HG03439 (cell line): Measurements from ENCODE around the gene GLOD5.

Experiments
- ATAC-seq: cut with Tn5 transposase; IDR thresholded peaks from one replicate; pipeline ENCODE4 v1.9.1; 2021; ENCODE audit warnings: mild to moderate bottlenecking, moderate library complexity; ENCODE audit not compliant: unreplicated experiment

The GLOD5 gene

DNA sequence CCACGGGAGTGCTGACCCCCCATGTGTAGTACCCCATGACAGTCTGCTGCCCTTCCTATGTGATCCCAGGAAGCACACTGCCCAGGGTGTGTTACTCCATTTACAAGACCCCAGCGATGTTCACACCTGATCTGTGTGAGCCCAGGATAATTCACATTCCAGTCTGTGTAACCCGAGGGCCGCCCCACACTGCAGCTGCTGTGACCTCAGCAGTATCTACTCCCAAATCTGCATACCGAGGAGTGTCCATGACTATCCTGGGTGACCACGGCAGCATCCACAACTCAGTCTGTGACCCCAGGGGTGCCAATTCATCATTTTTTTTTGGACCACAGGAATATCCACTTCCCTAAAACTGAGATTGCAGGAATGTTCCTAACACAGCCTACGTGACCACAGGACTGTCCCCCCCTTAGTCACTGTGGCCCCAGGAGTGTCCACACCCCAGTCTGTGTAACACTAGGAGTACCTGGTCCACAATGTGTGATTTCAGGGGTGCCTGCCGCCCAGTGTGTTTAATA lies 7.8 kb upstream of the GLOD5 start:
- no peak for ATAC-seq

DNA sequence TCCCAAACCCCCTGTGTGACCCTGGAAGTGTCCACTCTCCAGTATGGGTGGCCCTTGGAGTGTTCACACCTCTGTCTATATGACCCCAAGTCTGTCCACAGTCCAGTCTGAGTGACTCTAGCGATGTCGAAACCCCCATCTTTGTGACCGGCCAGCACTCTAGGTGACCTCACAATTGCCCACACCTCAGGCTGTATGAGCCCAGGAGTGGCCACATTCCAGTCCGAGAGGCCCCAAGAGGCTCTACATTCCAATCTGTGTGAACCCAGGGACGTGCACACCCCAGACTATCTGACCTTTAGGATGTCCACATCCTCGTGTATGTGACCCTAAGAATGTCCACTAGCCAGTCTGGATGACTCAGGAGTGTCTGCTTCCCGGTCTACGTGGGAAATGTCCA lies 7.3 kb upstream of the GLOD5 start:
- ATAC-seq, result no peak

DNA sequence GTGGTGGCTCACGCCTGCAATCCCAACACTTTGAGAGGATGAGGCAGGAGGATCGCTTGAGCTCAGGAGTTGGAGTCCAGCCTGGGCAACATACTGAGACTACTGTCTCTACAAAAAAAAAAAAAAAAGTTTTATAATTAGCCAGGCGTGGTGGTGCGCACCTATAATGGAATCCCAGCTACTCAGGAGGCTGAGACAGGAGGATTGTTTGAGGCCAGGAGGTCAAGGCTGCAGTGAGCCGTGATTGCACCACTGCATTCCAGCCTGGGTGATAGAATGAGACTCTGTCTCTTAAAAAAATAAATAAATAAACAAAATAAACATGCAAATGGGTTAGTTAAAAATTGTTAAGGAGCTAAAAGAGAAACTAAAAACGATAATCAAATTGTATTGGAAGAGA lies 7.7 kb downstream of the GLOD5 start:
- ATAC-seq, result no peak

DNA sequence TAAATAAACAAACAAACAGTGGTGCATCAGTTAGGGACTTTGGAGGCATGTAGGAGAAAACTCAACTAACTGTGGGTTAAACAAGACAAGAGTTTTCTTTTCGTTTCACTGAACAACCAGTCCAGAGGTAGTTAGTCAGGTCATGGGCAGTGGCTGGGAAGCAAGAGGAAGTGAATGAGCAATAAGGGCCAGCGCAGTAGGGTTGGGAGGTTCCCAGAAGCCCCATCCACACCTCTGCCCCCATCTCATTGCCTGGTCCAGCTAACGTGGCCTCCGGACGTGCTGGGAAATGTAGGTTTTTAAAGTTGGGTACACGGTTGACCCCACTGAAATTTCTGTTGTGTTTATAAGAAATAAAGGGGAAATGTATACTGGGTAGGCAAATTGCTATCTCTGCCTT lies 8.7 kb downstream of the GLOD5 start:
- ATAC-seq, result no peak

DNA sequence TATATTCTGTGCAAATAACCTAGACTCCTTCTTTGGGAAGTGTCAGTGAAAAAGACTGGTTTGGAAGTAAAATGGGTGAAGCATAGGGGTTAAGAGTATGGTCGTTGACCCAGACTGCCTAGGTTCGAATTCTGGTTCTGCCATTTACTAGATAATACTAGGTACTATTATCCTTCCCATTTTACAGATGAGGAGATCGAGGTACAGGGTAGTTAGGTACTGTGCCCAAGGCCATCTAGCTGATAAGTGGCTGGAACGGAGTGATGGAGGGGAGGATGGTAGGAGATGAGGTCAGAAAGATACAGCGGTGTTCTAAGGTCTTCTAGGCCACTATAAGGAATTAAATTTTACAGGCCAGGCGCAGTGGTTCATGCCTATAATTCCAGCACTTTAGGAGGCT lies 11.1 kb downstream of the GLOD5 start:
- ATAC-seq, result no peak

DNA sequence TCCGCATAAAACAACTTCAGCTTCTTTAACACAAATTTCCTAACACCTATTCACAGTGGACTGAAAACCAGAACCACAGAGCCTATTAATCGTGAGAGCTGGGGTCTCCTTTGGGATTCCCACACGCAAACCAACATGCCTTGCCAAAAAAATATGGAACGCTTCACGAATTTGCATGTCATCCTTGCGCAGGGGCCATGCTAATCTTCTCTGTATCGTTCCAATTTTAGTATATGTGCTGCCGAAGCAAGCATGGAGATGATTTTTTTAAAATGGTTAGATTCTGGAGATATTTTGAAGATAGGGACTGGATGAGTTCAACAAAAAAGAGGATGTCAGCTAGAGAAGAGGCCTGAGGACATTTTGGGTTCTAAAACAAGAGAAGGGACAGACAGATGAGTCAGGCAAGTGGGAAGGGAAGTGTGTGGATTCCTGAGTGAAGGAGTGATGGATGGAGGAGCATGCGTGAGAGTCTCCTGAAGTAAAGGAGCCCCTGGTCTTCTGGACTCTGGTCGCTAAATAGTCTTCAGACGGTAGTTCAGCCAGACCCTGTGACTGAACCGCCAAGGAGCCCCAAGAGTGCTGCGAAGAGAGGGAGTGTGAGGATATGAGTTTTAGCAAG lies 15.4 kb downstream of the GLOD5 start:
- no peak for ATAC-seq

DNA sequence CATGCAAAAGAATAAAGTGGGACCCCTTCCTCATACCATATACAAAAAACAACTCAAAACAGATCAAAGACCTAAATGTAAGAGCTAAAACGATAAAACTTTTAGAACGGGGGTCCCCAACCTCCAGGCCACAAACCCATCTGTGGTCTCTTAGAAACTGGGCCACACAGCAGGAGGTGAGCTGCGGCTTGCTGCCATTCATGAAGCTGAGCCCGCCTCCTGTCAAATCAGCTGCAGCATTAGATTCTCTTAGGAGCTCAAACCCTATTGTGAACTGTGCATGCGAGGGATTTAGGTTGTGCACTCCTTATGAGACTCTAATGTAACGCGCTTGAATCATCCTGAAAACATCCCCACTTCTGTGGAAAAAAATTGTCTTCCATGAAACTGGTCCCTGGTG lies 17.9 kb downstream of the GLOD5 start:
- ATAC-seq, result no peak

DNA sequence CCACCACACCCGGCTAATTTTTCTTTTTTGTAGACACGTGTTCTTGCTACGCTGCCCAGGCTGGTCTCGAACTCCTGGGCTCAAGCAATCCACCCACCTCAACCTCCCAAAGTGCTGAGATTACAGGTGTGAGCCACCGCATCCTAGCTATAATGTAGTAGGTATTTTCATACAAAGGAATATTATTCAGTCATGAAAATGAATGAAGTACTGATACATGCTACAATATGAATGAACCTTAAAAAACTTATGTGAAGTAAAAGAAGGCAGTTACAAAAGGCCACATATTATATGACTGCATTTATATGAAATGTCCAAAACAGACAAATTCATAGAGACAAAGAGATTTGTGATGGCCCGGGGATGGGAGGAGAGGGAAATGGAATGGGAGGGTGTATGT lies 20.2 kb downstream of the GLOD5 start:
- no peak for ATAC-seq

DNA sequence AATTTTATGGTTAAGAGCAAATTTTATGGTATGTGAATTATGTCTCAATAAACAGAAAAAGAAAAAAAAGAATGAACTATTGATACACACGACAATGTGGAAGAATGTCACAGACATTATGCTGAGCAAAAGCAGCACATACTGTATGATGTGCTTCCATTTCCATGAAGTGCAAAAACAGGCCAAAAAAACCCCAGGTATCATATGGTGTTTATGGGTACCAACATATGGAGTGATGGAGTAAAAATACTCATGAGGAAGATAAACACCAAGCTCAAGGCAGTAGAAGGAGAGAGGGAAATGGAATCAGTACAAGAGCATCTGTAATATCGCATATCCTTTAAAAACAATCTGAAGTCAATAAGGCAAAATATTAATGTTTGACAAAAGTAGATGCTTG lies 20.7 kb downstream of the GLOD5 start:
- ATAC-seq, result no peak

DNA sequence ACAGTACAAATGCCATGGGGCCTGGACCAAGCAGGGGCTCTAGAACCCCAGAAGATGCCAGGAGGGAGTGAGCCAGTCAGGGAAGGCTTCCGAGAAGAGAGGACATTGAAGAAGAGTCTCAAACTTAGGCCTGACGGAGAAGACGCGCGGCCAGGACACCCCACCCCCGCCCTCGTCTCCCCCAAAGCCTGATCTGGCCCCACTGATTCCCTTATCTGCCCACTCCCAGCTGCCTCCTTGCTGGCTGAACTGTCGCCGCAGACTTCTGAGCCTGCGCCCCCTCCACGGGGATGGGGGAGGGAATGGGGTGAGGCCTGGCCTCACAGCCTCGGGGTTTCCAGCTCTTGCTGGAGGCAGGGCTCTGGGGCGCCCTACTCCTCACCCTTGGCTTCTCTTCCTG lies 21.2 kb downstream of the GLOD5 start:
- no peak for ATAC-seq

DNA sequence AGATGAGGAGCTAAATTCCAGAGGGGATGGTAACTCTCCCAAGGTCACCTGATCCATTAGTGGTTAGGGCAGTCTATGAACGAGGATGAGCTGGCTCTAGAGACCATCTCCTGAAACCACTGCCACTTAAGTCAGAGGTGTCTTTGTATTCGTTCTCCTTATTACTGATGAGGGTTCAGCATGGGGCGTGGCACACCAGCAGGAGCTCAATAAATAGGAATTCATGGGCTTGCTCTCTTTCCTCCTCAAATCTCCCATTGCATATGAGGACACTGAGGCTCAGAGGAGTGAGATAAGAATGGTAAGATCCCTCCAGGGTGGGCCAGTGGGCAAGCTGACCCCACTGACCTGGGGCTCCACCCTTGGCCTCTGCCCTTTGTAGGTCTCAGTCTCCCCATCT lies 23.2 kb downstream of the GLOD5 start:
- no peak for ATAC-seq

DNA sequence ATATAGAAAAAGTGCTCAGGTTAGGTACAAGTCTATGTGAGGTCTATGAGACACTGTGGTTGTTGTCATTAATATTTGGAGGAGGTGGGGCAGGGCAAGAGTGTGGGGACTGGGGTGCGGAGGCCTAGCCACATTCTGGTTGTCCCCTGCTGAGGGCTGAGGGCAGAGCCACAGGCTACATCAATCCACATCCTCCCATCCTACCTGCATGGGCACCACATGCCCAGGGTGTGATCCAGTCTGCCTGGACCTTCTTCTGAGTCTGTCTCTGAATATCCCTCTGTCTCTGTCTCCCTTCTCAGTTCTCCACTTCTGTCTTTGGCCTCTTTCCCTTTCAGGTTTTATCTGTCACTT lies 23.6 kb downstream of the GLOD5 start:
- no peak for ATAC-seq

DNA sequence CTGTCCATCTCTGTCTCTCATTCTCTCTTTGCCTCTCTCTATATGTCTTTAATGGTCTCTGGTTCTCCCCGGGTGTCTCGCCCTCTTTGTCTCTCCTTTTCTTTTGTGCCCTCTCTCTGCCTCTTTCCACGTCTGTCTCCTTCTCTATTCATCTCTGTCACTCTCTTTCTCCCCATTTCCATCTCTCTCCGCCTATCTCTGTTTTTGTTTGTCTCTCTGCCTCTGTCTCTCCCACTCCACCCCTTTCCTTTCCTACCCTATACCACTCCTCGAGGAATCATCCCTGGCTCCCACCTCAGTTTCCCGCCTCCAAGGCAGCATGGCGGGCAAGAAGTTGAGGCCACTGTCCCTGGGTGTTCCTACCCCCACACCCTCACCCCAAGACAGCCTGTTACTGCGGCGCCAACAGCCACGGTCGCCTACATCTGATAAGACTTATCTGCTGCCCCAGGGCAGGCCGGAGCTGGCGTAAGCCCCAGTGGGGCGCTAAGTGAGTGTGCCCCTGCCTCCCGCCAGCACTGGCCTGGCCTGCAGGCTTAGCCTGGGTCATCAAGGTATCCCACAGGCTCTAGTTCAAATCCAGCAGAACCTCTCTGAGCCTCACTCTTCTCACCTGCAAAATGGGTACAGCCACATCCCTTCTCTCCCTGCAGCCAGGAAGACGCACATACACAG lies 24.1 kb downstream of the GLOD5 start:
- ATAC-seq, result no peak

DNA sequence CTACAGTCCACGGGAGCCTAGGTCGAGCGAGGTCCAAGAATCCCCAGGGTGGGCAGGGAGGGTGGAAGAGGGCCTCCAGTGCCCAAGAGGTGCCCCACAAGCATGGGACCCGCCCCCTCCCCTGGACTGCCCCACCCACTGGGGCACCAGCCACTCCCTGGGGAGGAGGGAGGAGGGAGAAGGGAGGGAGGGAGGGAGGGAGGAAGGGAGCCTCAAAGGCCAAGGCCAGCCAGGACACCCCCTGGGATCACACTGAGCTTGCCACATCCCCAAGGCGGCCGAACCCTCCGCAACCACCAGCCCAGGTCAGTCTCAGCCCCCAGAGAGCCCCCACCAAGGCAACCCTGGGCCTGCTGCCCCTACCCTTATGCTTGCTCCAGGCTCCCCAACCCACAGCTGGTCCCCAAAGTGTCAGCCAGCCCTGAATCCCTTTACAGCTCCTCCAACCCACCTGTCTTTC lies 24.8 kb downstream of the GLOD5 start, which contains the start of gene GATA1:
Gene GATA1 (plus strand): TSS at position 250 of the 460 bp plus-strand sequence. CDS start 4,520 bp downstream, outside the sequence.
- ATAC-seq, result no peak

DNA sequence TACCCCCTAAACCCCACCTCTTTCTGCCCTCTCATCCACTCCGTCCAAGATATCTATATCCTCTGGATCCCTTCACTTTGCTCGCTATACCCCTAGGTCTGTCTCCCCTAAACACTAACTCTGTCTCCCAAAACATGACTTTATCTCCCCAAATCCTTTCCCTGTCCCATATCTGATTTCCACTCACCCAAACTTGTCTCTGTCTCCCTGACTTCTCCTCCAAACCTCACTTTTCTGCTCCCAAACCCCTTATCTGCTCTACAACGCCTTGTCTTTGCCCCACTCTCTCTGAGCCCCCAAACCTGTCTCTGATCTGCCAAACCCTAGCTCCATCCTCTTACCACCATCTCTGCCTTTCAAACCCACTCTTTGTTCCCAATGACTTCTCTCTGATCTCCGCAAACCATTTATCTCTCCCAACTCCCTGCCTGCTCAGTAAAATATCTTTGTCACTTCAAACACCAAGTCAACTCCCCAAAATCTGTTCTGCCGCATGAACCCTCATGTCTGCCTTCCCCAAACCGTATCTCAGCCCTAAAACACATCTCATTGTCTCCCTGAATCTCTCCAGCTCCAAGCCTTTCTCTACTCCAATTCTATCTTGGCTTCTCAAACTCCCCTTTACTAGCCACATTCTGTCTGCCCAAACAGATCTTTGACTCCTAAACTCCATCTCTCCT lies 25.4 kb downstream of the GLOD5 start:
- ATAC-seq, result no peak

DNA sequence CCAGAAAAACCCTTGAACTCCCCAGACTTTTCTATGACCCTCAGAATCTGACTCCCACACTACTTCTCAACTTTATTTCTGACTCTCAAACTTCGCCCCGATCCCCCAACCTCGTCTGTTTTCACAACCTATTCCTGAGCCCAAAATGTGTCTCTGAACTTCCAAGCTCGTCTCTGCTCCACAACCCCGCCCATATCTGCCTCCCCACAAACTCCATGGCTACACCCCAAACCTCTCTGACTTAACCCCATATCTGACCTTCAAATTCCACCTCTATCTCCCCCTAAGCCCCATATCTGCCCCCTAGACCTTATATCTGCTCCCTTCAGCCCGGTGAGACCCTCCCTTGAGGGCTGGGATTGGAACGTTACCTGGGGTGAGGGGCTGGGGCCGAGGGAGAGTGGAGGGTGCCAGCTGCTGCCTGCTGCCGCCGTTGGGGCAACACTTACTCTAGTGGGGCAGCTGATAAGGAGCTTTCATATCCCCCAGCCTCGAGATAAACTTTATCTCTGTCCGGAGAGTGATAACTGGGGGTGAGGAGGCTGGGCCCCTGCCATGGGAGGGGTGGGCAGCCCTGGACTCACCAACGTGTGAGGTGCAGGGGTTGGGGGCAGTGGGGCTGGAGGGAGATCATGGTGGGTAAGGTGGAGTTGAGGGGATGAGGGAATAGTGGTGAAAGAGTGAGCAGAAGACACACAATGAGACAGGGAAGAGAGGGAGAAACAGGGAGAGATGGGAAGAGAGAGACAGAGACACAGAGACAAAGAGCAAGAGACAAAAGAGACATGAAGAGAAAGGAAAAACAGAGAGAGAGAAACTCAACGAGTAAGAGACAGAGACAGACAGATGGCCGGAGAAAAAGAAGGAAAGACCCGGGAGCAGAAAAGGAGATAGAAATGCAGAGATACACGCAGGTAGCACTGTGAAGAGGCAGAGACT lies 26.2 kb downstream of the GLOD5 start:
- no peak for ATAC-seq

DNA sequence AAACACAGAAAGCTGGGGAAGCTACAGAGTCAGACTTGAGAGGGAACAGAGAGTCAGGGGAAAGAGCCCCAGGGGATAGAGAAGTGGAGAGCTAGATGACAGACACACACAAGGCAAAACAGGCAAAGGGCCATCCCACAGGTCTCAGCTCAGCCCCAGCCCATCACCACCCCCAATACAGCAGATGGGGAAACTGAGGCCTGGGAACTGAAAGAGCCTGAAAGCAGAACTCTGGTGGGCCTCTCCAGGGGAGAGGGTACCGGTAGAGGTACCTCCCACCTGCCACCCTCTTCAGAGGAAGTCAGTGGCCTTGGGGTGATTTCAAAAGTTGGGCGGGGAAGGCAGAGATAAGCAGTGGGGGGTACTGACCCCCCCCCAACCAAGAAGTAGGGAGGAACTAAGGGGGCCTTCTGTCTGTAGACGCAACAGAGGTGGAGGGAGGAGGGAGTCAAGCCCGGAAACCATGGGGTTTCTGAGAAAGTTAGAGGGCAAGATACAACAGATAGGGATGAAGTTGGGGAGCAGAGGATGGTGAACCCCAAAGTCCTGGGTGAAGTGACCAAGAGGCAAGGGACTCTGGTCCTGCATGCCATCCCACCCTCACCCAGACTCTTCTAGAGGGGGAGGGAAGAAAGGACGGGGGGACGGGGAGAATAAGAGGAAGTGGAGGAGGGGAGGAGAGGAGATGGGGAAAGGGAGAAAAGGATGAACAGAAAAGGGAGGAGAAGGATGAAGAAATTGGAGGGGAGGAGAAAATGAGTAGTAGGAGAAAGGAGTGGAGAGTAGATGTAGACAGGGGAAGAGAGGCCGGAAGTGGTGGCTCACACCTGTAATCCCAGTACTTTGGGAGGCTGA lies 28.0 kb downstream of the GLOD5 start:
- no peak for ATAC-seq

DNA sequence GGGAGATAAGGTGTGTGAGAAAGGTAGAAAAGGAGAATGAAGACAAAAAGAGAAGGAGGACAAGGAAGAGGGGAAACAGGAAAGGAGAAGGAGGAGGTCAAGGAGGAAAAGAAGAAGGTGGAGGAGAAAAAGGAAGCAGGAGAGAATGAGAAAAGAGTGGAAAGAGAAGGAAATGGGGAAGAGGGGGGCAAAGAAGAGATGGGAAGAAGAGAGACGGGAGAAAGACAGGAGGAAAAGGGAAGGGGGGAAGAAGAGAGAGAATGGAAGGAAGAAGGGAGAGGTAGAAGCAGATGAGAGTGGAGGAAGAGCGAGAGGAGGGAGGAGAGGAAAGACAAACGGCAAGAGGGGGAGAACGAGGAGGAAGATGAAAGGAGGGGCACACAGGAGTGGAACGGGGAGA lies 28.9 kb downstream of the GLOD5 start:
- no peak for ATAC-seq

DNA sequence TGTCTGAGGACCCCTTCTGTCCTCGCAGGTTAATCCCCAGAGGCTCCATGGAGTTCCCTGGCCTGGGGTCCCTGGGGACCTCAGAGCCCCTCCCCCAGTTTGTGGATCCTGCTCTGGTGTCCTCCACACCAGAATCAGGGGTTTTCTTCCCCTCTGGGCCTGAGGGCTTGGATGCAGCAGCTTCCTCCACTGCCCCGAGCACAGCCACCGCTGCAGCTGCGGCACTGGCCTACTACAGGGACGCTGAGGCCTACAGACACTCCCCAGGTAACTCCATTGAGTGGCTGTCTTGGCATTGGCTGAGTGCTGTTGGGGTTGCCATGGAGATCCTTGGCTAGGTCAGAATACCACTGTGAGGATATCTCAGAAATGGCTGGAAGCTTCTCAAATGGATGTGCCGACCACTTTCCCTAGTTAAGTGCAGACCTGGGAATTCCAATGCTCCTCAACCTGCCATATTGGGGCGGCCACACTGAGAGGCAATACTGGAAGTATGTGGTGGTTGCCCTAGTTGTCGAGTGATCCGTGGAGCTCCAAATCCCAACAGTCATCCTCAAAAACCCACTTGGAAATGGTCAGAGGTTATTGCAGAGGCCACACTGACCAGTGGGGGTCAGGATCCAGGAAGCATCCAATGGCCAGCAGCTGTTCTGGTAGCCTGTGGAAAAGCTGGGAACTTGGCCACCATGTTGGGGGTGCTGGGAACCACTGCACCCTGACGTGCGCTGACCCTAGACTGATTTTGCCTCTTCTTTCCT lies 29.7 kb downstream of the GLOD5 start:
- no peak for ATAC-seq
